Activated naive CD8-positive, alpha-beta T cell treated with anti-CD3 and anti-CD28 coated beads, Interleukin-2, amount 50 U/mL, for 16 hours (primary cell): ENCODE results near the gene RMC1.
"Not testable (repeated sequence)": the region's sequence is repeated elsewhere in the genome, so short reads cannot be mapped to it uniquely, and the experiment has no call there.

Experiments used
- DNase-seq: peaks from one replicate; pipeline ENCODE4 v3.0.0-alpha.2; 2020; ENCODE audit warnings: low read depth, low spot score

Gene RMC1

DNA sequence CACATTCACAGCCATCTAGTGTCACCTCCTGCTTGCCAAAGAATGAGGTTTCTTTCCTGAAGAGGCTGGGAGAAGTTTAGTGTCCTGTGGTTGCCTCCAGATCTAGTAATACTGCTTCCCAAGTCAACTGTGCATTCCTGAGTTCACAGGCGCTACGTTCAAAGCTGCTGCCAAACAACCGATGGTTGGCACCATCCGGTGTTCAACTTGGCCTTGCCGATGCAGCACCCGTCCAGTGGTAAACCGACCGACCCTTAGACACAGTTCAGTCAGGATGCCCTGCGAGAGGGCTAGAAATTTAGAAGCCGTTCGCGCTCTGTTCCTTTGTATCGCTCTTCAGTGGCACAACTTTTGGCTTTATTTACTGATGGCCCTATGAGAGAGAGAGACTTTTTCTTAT lies 28.6 kb downstream of the RMC1 start:
- no peak for DNase-seq

DNA sequence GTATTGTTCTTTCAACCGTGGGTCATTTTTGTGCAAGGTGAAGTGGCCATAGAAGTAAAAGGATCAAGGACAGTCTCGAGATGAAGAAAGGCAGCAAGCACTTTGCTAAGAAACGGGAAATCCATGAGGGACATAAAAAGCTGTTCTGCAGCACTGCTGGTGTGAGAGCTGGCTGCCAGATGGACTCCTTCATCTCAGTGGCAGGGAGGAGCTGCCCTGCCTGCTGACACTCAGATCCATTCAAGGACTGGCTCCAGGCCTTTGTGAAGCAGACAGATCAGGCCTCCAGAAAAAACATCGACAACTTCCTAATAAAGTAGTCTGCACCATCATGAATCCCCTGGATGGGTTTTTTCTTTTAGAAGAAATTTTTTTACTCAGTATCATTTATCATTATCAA lies 29.5 kb downstream of the RMC1 start:
- no peak for DNase-seq

DNA sequence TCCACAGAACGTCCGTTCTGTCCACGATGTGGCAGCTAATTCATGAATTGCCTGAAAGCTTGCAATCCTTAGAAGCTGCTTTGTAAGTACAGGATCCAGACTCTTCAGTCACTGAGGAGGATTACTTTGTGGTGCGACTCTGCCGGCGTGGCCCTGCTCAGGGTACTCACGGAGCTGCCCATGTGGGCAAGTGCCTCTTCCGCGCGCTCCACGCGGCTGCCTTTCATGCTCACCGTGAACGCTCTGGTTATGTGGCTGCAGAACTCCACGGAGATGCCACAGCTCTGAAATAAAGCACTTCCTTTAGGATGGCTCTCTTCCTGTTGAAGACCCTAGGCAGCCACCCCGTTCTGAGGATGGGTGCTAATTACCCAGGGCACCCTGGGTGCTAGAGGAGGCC lies 31.0 kb downstream of the RMC1 start:
- no peak for DNase-seq

- no peak for DNase-seq
Observed at GRCh38 chr18:23536204-23536603, 32.9 kb downstream of the RMC1 start.

GRCh38 chr18:23537274-23537673 lies 34.0 kb downstream of the RMC1 start:
- DNase-seq, result no peak

DNA sequence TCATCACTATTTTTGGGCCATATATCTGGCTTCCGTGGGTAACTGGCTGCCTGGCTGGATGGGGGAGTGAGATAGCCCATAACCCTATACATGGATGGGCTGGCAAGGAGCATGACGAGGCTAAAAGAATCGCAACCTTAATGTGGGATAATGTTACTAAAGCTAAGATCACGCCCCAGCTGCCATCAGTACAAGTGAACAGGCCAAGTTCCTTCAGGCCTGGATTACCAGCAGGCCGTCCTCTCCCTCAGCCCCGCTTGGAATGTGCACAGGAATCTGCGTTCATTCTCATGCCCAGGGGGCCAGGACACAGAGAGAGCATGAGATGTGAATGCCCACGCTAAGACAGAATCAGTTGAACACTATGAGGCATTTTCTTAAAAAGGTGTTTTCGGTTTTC lies 34.7 kb downstream of the RMC1 start:
- no peak for DNase-seq

DNA sequence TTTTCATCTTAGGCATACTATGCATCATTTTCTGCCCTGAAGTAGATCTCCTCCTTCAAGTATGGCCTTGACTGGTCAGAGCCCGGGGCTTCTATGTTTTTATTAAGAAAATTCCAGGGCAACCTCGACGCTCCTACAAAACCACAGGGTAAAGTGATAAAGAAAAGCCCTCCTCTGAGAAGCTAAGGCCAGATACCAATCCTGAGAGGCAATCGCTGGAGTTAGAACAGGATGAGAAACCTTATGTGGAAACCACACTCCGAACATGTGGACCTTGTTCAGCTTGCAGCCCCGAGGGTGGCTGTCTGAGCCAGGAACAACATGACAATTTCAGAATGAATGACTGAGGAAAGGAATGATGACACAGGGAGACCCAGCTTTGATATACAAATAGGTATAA lies 35.6 kb downstream of the RMC1 start:
- DNase-seq, result no peak

- DNase-seq, result no peak
Observed at GRCh38 chr18:23539296-23539695, 36.0 kb downstream of the RMC1 start.

DNA sequence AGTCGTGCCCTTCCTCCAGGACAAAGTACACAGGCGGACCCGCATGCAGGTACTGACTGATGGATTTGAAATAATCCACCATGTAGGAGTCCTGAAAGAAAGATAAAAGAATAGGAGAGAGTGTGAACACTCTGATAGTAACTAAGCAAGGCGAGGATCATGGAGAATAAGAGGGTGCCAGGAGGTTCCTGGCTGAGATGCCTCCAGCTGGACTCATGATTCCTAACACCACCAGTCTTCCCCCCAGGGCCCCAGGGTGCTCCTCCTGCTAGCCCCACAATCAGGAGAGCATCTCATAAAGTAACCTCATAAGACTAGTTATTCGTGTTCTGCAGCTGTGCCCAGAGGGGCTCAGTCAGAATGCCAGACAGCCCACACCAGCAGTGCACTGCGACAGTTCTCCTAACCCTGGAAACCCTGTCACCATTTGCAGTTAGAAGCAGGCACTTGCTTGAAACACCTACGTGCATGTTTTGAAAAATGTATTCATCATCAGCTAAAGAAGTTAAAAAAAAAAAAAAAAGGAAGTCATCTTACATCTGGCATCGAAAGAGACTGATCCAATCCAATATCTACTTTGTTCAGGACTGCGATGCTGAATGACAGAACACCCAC lies 36.7 kb downstream of the RMC1 start:
- DNase-seq, result no peak

- DNase-seq, result no peak
Observed at GRCh38 chr18:23540867-23541266, 37.6 kb downstream of the RMC1 start.

- DNase-seq, result no peak
Observed at GRCh38 chr18:23541349-23542093, 38.2 kb downstream of the RMC1 start.

DNA sequence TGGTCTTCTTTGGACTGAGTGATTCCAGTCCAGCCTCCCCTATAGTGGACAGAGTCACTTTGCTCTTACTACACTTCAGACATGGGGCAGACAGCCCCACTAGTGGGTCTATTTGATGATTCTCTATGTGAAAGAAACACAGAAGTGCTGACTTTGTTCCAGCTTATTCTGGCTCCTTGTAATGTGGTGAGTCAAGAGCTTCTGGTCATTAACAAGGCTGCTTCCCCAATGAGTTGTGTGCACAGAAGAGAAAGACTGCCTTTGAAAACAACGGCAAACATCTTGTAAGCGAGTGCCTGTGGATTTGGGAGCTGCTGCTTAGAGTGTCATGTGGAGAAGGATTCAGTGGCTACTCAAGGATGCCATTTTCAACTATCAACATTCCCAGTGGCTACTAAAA lies 39.1 kb downstream of the RMC1 start:
- no peak for DNase-seq

DNA sequence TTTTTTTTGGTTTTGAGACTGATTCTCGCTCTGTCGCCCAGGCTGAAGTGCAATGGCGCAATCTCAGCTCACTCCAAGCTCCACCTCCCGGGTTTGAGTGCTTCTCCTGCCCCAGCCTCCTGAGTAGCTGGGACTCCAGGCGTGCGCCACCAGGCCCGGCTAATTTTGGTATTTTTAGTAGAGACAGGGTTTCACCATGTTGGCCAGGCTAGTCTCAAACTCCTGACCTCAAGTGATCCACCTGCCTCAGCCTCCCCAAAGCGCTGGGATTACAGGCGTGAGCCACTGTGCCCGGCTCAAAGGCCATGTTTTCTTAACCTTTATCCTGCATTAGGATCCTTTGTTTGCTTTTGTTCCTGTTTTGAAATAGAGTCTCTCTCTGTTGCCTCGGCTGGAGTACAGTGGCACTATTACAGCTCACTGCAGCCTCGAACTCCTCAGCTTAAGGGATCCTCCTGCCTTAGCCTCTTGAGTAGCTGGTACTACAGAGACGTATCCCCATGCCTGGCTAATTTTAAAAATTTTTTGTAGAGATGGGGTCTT lies 42.0 kb downstream of the RMC1 start:
- no peak for DNase-seq

GRCh38 chr18:23547306-23547705 lies 44.0 kb downstream of the RMC1 start:
- DNase-seq, result no peak

DNA sequence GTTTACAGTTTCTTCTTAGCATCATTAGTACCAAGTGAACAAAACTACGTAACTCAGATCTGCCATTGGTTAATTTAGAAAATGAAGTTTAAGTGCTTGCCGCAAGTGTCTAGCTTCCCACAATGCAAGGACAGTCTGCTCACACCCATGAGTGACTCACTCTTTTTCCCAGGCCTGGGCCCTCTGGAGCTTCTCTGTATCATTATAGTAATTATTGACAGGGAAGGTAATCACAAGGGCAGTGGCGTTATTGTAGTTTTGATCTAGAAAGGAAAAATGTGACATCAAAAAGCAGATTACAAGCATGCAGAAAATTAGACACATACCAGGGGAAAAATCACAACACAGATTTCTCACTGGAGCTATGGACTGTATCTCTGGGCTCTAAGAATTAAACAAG lies 44.5 kb downstream of the RMC1 start:
- DNase-seq, result no peak

GRCh38 chr18:23548275-23548674 lies 45.0 kb downstream of the RMC1 start:
- no peak for DNase-seq

GRCh38 chr18:23548719-23549118 lies 45.4 kb downstream of the RMC1 start:
- DNase-seq, result no peak

DNA sequence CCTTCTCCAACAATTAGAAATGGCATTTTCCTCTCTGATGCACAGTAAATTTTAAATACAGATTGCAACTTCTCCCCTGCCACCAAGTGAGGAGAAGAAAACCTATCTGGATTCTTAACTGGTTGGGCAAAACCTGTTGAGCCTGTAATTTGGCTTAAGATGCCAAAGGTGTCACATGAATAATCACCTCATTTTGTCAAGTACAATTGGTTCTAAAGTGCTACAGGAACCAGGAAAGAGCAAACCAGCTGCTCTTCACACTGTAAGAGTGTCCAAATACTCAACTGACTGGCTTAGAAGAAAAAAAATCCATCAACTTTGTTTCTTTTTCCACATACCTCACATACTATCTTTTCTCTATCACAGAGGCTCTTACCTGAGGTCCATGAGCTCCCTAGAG lies 47.6 kb downstream of the RMC1 start:
- no peak for DNase-seq

DNA sequence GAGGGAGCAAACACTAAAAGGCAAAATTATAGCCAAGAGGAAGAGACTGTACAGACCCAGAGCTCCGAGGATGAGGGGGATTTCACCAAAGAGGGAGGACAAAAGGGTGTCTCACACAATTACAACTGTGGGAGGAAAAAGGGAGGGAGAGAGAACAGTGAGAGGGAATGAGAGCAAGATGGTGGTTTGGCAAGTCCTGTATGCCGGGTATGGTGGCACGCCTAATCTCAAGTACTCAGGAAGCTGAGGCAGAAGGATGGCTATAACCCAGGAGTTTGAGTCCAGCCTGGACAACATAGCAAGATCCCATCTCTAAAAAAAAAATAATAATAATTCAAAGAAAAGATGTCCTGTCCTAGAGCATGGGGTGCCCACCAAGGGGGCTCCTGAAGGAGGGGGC lies 48.7 kb downstream of the RMC1 start:
- no peak for DNase-seq

- no peak for DNase-seq
Observed at GRCh38 chr18:23552505-23552904, 49.2 kb downstream of the RMC1 start.

DNA sequence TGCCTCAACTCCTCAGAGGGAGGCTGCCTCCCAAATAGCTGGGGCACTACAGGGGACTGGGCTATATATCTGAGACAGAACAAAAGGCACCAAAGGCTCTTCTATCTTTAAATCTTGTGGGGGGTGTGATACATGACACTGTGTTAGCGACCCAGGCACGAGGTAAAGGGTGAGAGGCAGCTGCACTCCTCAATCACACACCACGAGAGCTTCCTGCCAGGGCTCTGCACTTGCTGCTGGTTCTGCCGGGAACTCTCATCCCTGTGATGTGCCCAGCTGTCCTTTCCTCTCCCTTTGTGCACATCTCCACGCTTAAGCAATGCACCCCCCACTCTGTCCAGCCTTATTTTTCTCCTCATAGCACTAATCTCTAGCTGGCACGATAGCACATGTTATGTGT lies 50.6 kb downstream of the RMC1 start:
- DNase-seq, result no peak

DNA sequence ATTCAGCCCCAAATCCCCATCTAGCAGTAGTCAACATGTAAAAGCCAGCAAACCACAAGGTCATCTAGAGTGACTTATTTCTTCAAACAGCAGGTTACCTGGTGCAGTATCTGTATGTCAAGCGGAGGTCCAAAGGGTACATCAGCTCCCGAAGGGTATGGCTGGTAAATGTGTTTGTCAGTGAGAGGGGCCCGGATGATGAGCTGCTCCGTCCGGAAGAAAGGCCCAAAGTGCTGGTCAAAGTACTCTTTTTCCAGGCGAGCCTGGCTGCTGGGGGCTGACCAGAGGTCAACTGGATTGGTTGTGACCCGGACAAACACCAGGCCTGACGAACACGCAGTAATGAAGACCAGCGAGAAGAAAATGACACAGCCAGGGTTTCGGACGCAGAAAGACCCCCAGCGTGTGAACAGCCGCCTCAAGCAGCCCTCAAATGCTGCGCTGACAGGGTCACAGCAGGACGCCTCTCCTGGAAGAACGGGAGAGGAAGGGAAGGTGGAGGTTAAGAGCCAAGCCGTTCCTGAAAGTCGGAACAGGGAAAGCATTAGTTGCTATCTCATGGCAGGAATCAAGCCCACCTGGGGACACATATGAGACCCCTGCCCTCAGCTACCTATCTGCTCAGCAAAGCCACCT lies 53.0 kb downstream of the RMC1 start:
- no peak for DNase-seq

- not testable (repeated sequence) for DNase-seq
Observed at GRCh38 chr18:23557511-23557910, 54.2 kb downstream of the RMC1 start.
